HG03432 (cell line): ENCODE measurements around the gene SNX8.

ENCODE experiments used
- ATAC-seq: cut with Tn5 transposase; IDR thresholded peaks from one replicate; pipeline ENCODE4 v1.9.1; 2021; ENCODE audit warnings: mild to moderate bottlenecking, moderate library complexity; ENCODE audit not compliant: unreplicated experiment

Gene SNX8

DNA sequence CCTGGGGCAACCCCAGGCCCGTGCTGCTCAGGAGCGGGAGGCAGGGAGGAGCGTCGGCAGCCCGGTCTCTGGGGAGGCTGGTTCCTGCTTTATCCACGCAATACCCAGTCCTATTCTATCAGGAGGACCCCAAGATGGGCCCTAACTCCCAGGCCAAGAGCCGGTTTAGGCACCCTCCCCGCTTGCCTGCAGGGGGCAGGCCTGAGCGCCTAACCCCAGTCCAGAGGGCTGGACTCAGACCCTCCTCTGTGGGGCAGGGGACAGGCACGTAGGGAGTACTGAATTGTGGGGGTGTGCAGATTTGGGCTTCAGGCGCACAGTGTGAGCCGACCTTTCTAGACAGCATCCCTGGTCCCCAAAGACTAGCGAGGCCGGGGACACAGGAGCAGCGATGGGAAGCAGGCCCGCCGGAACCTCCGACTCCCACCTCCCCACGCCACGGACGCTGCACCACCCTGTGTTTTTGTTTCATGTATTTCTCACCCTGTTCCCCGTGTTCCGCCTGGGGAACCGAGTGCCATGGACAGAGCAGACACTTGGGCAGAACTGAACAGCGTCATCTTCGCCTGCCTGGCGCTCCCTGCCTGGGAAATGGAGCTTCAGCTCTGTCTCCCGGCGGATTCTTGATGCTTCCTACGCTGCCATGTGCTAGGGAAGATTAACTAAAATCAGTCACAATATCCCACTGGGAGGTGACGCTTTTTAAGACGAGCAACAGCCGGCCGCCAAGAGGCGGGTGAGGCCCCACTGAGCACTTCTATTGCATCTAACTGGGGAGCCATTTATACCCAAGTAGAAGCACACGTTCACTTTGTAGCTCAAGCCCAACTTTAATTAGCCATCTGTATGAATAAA is 66.9 kb downstream of the SNX8 start:
- no peak for ATAC-seq

DNA sequence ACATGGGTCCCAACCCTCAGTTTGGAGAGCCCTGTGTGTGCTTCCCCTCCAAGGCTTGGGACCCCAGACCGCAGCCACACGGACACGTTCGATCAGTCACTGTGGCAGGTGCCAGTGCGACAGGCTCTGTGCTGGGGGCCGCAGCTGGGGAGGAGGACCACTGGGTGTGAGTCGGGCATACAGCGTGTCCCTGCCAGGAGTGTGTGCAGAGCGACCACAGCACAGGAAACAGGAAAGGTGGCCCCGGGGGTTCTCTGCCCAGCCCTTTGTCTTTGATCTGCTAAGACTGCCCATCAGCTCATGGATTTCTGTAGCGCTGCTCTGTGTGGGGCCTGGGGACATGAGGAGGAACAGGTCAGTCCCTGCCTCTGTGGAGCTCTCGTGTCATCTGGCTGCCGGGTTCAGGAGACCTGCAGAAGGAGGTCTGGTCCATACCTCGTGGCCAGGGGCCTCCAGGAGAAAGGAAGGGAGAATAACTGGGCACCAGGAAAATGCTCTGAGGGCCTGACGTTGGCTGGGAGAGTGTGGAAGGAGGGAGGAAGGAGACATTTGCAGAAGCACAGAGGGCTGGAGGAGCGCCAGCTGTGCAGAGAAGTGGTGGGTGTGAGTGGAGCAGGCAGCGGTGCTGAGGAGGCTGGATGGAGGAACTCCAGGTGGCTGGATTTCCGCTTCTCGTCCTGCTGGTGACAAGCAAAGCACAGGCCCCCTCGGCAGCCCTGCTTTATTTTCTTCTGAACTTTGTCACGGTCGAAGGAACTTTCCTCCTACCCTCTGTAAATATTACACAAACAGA is 68.2 kb downstream of the SNX8 start:
- ATAC-seq = no peak

DNA sequence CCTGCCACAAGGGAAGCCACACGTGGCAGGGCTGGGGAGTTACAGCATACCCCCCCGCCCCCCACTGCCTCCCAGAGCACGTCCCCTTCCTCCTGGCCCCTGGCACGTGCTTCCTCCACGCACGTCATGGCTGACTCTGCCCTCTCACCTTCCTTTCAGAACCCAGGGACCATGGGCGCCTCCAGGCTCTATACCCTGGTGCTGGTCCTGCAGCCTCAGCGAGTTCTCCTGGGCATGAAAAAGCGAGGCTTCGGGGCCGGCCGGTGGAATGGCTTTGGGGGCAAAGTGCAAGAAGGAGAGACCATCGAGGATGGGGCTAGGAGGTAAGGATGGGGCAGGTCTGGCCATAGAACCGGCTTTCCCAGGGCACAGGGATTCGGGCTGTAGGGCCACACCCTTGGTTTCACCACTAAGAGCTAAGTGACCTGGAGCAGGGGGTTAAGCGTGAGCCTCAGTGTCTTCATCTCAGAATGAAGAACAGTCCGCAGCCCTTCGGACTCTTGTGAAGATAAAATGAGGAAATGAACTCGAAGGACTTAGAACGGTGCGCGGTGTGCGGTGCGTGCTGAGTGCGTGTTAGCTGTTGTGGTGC is 69.7 kb downstream of the SNX8 start:
- no peak for ATAC-seq

DNA sequence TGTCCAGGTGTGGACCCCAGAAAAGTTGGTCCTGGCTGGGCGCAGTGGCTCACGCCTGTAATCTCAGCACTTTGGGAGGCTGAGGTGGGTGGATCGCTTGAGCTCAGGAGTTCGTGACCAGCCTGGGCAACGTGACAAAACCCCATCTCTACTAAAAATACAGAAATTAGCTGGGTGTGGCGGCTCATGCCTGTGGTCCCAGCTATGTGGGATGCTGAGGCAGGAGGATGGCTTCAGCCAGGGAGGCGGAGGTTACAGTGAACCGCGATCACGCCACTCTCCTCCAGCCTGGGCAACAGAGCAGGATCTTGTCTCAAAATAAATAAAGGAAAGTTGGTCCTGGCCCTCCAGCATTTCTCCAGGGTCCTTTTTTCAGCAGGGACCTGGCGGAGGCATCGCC is 70.8 kb downstream of the SNX8 start:
- no peak for ATAC-seq

DNA sequence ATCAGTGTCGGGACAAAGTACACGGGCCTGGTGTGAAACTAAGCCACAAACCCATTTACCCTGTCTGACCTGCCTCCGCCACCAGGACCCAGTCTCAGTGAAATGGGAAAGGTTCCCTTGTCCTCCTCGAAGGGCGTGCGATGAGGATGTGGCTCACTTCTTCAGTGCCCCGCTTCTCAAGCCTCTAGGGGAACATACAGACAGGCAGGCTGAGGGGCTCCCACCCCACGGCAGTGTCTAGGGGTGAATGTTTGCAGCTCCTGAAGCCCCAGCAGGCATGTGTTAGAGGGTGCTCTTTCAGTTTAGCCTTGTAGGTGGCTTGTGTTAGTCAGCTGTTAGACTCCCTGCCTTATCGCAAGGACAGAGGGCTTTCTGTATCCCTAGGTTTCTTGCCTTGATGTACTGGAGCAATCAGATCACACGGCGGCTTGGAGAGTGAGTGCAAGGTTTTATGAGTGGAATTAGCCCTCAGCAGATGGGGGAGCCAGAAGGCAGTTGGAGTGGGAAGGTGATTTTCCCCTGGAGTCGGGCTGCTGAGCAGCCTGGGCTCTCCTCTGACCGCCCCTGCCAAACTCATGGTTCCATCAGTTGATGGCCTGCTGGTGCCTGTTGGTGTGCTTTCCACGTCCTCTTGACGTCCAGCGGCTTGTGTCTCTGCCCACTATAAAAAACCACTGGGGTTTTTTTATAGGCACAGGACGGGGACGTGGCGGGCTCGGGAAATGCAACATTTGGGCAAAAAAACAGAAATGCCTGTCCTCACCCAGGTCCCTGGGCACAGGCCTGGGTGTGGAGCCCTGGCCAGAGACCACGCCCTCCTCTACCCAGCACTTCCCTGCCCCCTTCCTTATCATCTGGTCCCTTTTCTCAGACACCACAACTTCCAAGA is 71.5 kb downstream of the SNX8 start:
- peak; percentile 13 for ATAC-seq

DNA sequence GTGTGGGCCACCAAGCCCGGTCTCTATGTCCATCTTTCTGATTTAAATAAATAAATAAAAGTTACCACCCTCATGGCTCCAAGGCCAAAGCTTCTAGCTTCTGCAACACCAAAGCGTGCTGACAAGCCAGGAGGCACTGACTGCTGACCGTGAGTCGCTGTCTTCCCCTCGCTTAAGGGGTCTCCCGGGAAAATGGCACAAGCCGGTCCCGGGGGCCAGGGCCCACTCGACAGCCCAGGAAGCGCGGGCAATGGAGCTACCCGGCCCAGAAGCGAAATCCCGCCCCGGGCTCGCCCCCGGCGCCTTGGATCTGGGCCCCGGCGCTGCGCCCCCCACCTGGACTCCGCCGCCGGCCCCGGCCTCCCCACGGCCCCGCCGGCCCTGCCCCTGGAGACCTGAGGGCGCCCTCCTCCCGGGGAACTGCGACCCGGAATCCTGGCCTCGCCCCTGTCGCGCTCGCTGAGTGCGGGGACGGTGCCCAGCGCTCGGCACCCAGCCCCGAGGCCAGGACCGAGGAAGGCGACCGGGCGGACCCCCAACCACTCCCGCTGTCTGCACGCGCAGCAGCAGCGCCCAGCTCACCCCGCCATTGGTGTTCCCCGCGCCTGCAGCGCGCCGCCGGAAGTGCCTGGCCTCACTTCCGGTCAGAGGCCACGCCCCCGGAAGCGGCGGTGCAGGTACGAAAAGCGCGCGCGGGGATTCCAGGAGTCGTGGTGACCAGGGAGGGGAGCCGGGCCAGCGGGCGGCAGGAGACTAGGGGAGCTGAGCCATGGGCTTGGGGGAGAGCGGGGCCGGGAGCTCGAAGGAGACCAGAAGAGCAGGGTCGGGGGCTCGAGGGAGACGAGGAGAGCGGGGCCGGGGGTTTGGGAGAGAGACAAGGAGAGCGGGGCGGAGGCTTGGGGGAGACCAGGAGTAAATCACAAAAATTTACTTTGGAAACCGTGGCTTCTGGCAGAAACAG is 72.4 kb downstream of the SNX8 start, which contains the start of the genes MRM2 and NUDT1:
Gene MRM2 (minus strand): TSS at position 626 of the 961 bp plus-strand sequence. CDS start 36 bp downstream, at position 590.
Gene NUDT1 (plus strand): TSS at position 647 of the 961 bp plus-strand sequence. CDS start 2,349 bp downstream, outside the sequence.
- ATAC-seq = peak; percentile 73

DNA sequence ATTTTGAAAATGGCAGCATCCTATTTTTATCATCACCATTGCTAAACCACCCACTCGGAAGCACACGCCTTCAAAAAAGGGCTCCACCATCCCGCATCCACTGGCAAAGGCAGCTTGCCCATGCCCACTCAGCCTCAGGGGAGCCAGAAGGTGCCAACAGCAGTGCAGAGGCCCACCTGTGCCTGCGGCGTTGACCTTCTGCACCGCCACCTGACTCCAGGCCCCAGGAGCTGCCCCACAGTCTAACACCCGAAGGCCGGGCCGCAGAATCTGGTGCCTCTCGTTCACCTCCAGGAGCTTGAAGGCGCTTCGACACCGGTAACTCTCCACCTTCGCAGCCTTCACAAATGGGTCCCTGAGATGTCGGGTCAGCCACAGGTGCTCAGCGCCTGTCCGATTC is 75.0 kb downstream of the SNX8 start:
- ATAC-seq = no peak

DNA sequence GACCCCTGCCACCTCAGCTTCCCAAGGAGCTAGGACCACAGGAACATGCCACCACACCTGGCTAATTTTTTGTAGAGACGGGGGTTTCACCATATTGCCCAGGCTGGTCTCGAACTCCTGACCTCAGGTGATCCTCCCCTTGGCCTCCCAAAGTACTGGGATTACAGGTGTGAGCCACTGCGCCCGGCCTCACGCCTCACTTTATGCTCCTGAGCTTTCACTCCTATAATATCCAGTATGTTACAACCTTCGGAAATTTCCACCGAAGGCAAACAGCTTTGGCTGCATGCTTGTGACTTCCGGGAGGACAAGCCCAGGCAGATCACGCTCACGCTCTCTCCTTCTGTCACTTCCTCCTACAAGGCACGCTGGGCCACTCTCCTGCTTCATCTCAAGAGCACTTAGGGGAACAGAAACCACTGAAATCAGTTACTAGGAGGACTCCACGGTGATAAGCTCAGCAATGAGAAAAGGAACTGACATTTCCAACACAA is 77.1 kb downstream of the SNX8 start:
- peak; percentile 57 for ATAC-seq

DNA sequence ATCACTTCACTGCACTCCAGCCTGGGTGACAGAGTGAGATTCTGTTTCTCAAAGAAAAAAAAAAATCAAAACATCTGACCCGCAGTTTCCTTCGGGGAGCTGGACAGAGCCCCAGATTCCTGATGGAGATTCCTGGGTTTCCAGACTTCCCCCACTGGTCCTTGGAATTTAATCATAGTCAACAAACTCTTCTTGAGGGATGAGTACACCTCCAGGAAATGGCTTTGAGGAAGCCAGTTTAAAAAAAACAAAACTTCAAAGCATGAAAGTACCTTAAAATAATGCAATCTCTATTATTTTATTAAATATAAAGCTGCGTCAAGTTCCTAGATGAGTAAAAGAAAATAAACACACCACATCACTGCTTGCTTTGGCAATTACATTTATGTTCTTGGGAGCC is 80.3 kb downstream of the SNX8 start:
- ATAC-seq = no peak

DNA sequence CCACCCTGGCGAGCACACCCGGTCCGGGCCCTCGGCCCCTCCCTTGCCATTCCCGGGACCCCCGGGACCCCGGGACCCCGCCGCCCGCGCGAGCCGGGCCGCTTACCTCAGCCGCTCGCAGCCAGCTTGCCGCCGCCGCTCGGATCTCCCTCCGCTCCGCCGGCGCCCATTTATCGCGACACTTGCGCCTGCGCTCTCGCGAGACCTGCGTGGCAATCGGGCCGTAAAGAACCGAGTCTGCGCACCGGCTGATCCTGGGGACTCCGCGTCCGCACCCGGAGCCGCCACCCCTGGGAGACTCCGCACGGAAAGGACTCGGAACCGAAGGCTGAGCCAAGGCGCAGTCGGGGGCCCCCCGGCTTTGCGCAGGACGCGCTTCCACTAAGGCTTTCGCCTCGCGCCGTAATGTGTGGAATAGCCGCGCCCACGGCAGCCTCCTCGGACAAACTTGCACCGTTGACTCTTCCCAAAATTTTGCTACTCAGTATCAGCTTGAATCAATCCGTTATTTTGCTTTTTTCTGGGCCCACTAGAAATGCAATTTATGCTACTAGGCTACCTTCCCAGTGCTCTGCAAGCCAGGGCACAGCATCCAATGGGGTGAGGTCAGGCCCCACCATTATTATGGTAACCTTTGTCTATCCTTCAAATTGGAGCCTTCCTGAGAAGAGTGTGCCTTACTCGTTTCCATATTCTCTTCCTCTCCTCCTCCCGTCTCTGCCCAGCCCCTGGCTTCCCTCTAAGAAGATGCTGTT is 81.3 kb downstream of the SNX8 start, which contains the start of gene MAD1L1:
Gene MAD1L1 (minus strand): TSS at position 180 of the 755 bp plus-strand sequence. CDS start 2,812 bp downstream, outside the sequence.
- peak; percentile 80 for ATAC-seq

DNA sequence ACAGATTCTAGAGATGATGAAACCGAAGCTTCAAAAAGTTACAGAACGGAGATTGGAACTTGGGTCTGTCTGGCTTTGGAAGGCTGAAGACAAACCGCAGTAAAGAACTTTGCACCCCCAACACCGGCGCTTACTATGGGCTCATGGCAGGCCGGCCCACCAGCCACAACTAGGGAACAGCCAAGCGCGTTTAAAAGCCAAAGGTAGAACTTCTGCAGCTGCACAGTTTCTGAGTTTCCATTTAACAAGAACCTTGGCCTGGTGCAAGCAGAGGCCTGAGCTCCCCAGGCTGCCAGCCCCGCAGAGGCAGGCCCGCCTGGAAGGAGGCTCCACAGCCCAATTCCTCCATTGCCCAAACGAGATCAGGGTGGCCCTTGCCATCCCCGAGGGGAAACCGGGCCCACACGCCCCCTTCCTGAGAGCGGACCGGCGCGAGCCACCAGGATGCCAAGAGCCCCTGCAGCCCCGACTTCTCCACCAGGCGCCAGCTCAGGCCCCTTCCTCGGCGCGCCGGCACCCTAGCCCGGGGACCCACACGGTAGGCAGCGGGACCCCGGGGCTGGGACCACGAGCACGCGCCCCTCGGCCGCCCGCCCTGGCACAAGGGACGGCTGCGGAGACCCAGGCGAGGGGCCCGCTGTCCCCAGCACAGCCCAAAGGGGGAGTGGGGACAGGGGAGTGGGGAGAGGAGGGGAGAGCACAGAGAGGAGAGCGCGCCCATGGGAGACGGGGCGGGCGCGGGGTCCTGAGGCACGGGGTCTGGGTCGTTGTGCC is 82.1 kb downstream of the SNX8 start:
- ATAC-seq = peak; percentile 37

DNA sequence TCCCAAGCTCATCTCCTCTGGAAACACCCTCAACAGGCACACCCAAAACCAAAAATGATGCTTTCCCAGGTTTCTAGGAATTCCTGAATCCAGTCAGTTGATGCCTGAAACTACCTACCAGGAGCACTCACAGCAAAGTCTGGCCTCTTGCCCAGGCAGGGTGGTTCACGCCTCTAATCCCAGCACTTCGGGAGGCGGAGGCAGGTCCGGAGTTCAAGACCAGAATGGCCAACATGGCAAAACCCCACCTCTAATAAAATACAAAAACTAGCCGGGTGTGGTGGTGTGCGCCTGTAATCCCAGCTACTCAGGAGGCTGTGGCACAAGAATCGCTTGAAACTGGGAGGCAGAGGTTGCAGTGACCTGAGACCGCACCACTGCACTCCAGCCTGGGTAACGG is 83.4 kb downstream of the SNX8 start:
- no peak for ATAC-seq

DNA sequence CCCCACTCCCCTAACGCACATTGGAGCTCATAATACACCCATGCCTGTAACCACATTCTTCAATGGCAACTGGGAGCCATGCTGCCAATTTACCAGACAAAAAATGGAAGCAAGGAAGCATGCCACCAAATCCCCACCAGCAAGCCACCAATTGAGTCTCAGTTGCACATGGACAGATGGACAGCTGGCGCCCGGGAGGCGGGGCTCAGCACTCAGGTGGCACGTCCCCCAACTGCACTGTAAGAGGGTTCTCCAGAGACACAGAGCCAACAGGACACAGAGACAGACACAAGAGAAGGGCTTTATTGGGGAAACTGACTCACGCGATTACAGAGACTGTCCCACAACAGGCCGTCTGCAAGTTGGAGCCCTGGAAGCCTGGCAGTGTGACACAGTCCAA is 84.0 kb downstream of the SNX8 start:
- no peak for ATAC-seq

DNA sequence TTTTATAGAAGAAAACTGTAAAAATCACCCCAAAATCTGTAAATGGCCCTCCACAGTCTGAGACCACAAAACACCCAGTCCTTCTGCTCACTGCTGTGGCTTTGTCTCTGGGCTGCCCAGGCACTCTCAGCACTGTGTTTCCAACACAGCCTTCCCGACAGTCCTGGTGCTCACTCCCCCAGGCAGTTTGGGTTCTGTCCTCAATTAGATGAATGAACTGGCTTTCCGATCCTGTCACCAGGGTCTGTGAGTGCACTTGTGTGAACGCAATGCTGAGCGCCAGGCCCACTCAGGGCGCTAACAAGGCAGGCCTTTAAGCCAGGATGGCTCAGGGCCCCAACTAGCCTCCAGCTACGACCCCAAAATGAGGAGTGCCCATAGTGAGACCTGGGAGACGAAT is 84.8 kb downstream of the SNX8 start:
- ATAC-seq = no peak

DNA sequence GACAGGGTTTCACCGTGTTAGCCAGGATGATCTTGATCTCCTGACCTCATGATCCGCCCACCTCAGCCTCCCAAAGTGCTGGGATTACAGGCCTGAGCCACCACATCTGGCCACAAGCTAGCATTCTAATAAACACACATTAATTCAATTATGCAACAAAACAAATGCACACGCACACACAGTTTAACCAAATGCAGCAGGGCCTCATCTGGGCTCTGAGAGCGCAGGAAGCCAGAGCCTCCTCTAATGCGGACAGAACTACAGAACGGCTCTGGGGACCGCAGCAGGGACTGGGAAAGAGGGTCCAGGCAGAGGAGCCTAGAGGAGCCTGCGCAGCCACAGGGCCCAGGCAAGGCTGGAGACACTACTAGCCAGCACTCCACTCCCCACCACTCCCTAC is 85.3 kb downstream of the SNX8 start:
- ATAC-seq = no peak

DNA sequence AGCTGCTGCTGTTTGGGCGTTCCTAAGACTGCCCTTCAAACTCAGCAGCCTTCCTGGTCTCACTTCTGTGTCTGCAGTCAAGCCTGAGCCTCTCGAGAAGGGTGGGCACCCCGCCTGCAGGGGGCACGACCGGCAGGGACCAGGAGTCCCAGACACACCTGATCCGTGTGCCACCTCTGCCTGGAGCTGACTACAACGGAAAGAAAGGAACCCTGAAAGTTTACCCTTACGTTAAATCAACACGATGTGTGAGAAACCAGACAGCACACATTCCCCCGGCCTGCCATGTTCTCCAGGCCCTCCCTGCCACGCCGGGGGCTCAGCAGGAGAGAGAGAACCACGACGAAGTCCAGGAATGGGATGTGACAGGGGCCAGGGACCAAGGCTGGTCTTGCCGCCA is 86.5 kb downstream of the SNX8 start:
- no peak for ATAC-seq

DNA sequence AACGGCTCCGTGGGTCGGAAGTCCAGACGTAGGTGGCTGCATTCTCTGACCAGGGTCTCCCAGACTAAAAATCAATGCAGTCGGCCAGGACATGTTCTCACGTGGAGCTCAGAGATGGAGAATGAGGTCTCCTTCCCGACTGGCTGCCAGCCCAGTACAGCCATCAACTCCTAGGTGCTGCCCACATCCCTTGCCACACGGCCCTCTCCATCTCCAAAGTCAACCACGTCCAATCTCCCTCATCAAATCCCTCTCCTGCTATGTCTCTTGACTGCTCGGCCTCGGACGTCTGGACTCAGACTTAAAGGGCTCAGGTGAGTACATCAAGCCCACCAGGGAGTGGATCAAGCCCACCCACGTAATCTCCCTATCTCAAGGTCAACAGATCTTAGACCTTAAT is 88.4 kb downstream of the SNX8 start:
- no peak for ATAC-seq

DNA sequence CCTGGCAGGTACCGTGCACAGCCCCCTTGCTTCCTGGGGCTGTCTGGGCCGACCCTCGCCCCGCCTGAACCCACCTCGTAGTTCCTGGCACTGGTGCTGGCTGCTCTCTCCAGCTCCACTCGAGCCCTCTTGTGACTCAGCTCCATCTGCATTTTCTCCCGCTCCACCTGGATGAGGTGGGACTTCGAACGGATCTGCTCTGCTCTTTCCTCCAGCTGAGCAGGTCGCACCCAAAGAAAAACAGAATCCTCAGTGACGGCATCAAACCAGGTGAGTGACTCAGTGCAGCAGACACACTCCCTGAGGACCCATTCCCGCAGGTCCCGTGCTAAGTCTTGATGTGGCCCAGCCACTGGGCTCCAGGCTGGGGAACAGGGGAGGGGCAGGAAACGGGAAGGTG is 88.9 kb downstream of the SNX8 start:
- no peak for ATAC-seq
